Sigmoid colon (tissue), 7 donors: ENCODE results near the gene NDFIP1. TPM values are rescaled to one million over a fixed set of nuclear protein-coding genes. Genes with fewer than 3 reads are reported as not detected.

Experiments used
- DNase-seq: peaks from one replicate; pipeline ENCODE4 v3.0.0-alpha.2; 2019
- H3K27ac ChIP-seq, 4 donors: fragments of 200-600 bp; sonication (generic); one replicate each; pipeline ENCODE4 v1.5.1; 2016 to 2019; ENCODE audit warnings: mild to moderate bottlenecking in 1 of 4
- H3K27me3 ChIP-seq, 3 donors: fragments of 200-600 bp; sonication (generic); one replicate each; pipeline ENCODE4 v1.5.1; 2019; ENCODE audit warnings: mild to moderate bottlenecking in 1 of 3
- H3K36me3 ChIP-seq, 4 donors: fragments of 200-600 bp; sonication (generic); one replicate each; pipeline ENCODE4 v1.5.1; 2016 to 2019
- H3K4me1 ChIP-seq, 4 donors: fragments of 200-600 bp; sonication (generic); one replicate each; pipeline ENCODE4 v1.5.1; 2017 to 2019
- H3K4me3 ChIP-seq, 4 donors: fragments of 200-600 bp; sonication (generic); one replicate each; pipeline ENCODE4 v1.5.1; 2017 to 2019; ENCODE audit warnings: mild to moderate bottlenecking in 2 of 4, moderate library complexity in 1 of 4
- H3K9me3 ChIP-seq, 4 donors: fragments of 200-600 bp in 3 of 4; sonication (generic) in 3 of 4; one replicate each; pipeline versions ENCODE4 v1.5.1 to v1.6.1; 2013 to 2019
- CTCF ChIP-seq, 4 experiments: fragments of 450-650 bp in 3 of 4; fragments of 200-600 bp in 1 of 4; IDR thresholded peaks; one replicate each; pipeline ENCODE4 v1.5.1; 2016 to 2019; ENCODE audit warnings: antibody characterized with exemption in 4 of 4, mild to moderate bottlenecking in 3 of 4, moderate library complexity in 2 of 4
- EP300 ChIP-seq, 4 donors: sonication (generic); formaldehyde crosslinking; IDR thresholded peaks; one replicate each; pipeline ENCODE4 v1.6.1; 2017; ENCODE audit warnings: antibody characterized with exemption in 4 of 4
- POLR2A ChIP-seq, 2 donors: fragments of 450-650 bp; IDR thresholded peaks; one replicate each; pipeline ENCODE4 v1.6.1; 2016; ENCODE audit warnings: antibody characterized with exemption in 2 of 2, mild to moderate bottlenecking in 2 of 2, moderate library complexity in 2 of 2
- POLR2AphosphoS5 ChIP-seq, 4 donors: sonication (generic); formaldehyde crosslinking; IDR thresholded peaks; one replicate each; pipeline ENCODE4 v1.6.1; 2017; ENCODE audit warnings: antibody characterized with exemption in 4 of 4
- WGBS, 2 donors: extraction: QIAGEN DNeasy Blood & Tissue Kit; methylation state at CpG; one replicate each; pipeline ENCODE4 v1.1.7; 2013; 5-methylcytosine and 5-hydroxymethylcytosine counted together
- intact Hi-C: fragments of 100-400 bp; cut with DNase I; formaldehyde crosslinking; loops from one replicate; pipeline ENCODE4 v1.15.1; 2023
- polyA plus RNA-seq, 3 donors: library from polyadenylated mRNA; stranded (reverse); fragments of 200-250 nt; gene quantifications; one replicate each; pipeline ENCODE4 v1.2.3, GENCODE V29; 2013
- total RNA-seq, 4 donors: library from RNA; depleted of rRNA; stranded (reverse); fragments of >200 nt; gene quantifications; one replicate each; pipeline ENCODE4 v1.1.0, GENCODE V29; 2016
- donor health status: healthy with polysubstance abuse.
- donor health status: Bipolar disorder and iron deficiency.
- donor health status: healthy.

Gene NDFIP1
- total and polyA plus RNA-seq, 7 donors: 20.3 to 88.5 (median 47.8) TPM

GRCh38 chr5:142168365-142168764 is 59.8 kb downstream of the NDFIP1 start:
- no peaks in the 10 kb centered on the region for H3K36me3 ChIP-seq
- H3K9me3 ChIP-seq: no peaks in the 10 kb centered on the region
- WGBS, 2 donors: 94% methylated on average over 3 of the region's 3 CpGs
- no peak for TF ChIP-seq EP300 (IDR thresholded peaks at IDR 0.05)
- no peak for TF ChIP-seq CTCF (IDR thresholded peaks at IDR 0.05)
- no peak for TF ChIP-seq POLR2A (IDR thresholded peaks at IDR 0.05)
- TF ChIP-seq POLR2AphosphoS5 (IDR thresholded peaks at IDR 0.05): peak in 1 of 4 donors; percentile 51
- peaks cover 0 to 12% (median 6%) of the 10 kb centered on the region in 4 donors for H3K4me1 ChIP-seq
- H3K4me3 ChIP-seq: no peak overlapping the region
- H3K27ac ChIP-seq: no peak overlapping the region
- intact Hi-C loops: no loop called here
- H3K27me3 ChIP-seq: no peaks in the 10 kb centered on the region
- DNase-seq: no peak

- Histone ChIP-seq H3K27ac (no peak overlapping the region), H3K4me1 (peaks cover 0 to 12% (median 6%) of the 10 kb centered on the region in 4 donors), H3K27me3 (no peaks in the 10 kb centered on the region), H3K9me3 (no peaks in the 10 kb centered on the region), H3K4me3 (no peak overlapping the region), H3K36me3 (no peaks in the 10 kb centered on the region)
- DNase-seq: no peak
- intact Hi-C loops: no loop called here
- WGBS, 2 donors: 89 to 90% methylated on average over 6 of the region's 6 CpGs
- TF ChIP-seq POLR2AphosphoS5 (IDR thresholded peaks at IDR 0.05): no peak
- TF ChIP-seq CTCF (IDR thresholded peaks at IDR 0.05): no peak
- TF ChIP-seq EP300 (IDR thresholded peaks at IDR 0.05): no peak
- TF ChIP-seq POLR2A (IDR thresholded peaks at IDR 0.05): no peak
Observed at GRCh38 chr5:142170254-142170953, 61.8 kb downstream of the NDFIP1 start.

GRCh38 chr5:142171270-142171669 is 62.7 kb downstream of the NDFIP1 start:
- H3K4me3 ChIP-seq: no peak overlapping the region
- no peak overlapping the region for H3K27ac ChIP-seq
- H3K4me1 ChIP-seq: peaks cover 0 to 12% (median 6%) of the 10 kb centered on the region in 4 donors
- WGBS, 2 donors: 88 to 92% methylated on average over 4 of the region's 4 CpGs
- no peak for DNase-seq
- intact Hi-C loops: no loop called here
- no peaks in the 10 kb centered on the region for H3K9me3 ChIP-seq
- no peaks in the 10 kb centered on the region for H3K27me3 ChIP-seq
- no peaks in the 10 kb centered on the region for H3K36me3 ChIP-seq
- TF ChIP-seq EP300 (IDR thresholded peaks at IDR 0.05) (no peak), POLR2A (IDR thresholded peaks at IDR 0.05) (no peak), POLR2AphosphoS5 (IDR thresholded peaks at IDR 0.05) (no peak), CTCF (IDR thresholded peaks at IDR 0.05) (no peak)

GRCh38 chr5:142175039-142175438 is 66.5 kb downstream of the NDFIP1 start:
- Histone ChIP-seq H3K4me1 (peaks cover 0 to 2% (median 0%) of the 10 kb centered on the region in 4 donors), H3K27ac (no peak overlapping the region), H3K4me3 (no peak overlapping the region), H3K9me3 (no peaks in the 10 kb centered on the region), H3K27me3 (no peaks in the 10 kb centered on the region), H3K36me3 (no peaks in the 10 kb centered on the region)
- TF ChIP-seq EP300 (IDR thresholded peaks at IDR 0.05): no peak
- no peak for TF ChIP-seq POLR2A (IDR thresholded peaks at IDR 0.05)
- no peak for TF ChIP-seq CTCF (IDR thresholded peaks at IDR 0.05)
- TF ChIP-seq POLR2AphosphoS5 (IDR thresholded peaks at IDR 0.05): no peak
- DNase-seq: no peak
- WGBS, 2 donors: 60 to 73% methylated on average over 3 of the region's 3 CpGs
- intact Hi-C loops: no loop called here
